Coronary artery (tissue), 2 donors: ENCODE results near the gene PLXNA2.

Experiments used
- DNase-seq: peaks from one replicate; pipeline ENCODE4 v3.0.0-alpha.2; 2017; ENCODE audit warnings: low spot score
- H3K27ac ChIP-seq, 2 donors: fragments of 200-600 bp; sonication (generic); one replicate each; pipeline ENCODE4 v1.5.1; 2016 to 2019
- H3K4me3 ChIP-seq: fragments of 200-600 bp; sonication (generic); 2 replicates; pipeline ENCODE4 v1.5.1; 2016; ENCODE audit warnings: mild to moderate bottlenecking, moderate library complexity
- CTCF ChIP-seq: fragments of 200-600 bp; sonication (generic); IDR thresholded peaks from one replicate; pipeline ENCODE4 v1.5.1; 2019; ENCODE audit warnings: antibody characterized with exemption

Gene PLXNA2

GRCh38 chr1:208169081-208169879 is 74.9 kb downstream of the PLXNA2 start:
- no peak for TF ChIP-seq CTCF
- H3K27ac ChIP-seq: no peak overlapping the region
- no peak for DNase-seq

GRCh38 chr1:208167261-208167869 is 76.8 kb downstream of the PLXNA2 start:
- Histone ChIP-seq H3K27ac (no peak overlapping the region), H3K4me3 (no peak overlapping the region)
- TF ChIP-seq CTCF: no peak
- no peak for DNase-seq

More at GRCh38 chr1:208169081-208169879, 74.9 kb downstream of the PLXNA2 start:
- no peak overlapping the region for H3K4me3 ChIP-seq

- DNase-seq: no peak
- no peak overlapping the region for H3K27ac ChIP-seq
- no peak for TF ChIP-seq CTCF
- no peak overlapping the region for H3K4me3 ChIP-seq
These were observed 77.6 kb downstream of the PLXNA2 start for GRCh38 chr1:208166340-208167138.

GRCh38 chr1:208165659-208166058 is 78.5 kb downstream of the PLXNA2 start:
- no peak for DNase-seq
- no peak overlapping the region for H3K4me3 ChIP-seq
- no peak for TF ChIP-seq CTCF
- H3K27ac ChIP-seq: no peak overlapping the region

GRCh38 chr1:208164609-208165008 is 79.6 kb downstream of the PLXNA2 start:
- H3K27ac ChIP-seq: no peak overlapping the region
- H3K4me3 ChIP-seq: no peak overlapping the region
- TF ChIP-seq CTCF: no peak
- no peak for DNase-seq

GRCh38 chr1:208163539-208163938 is 80.6 kb downstream of the PLXNA2 start:
- no peak overlapping the region for H3K27ac ChIP-seq
- no peak for TF ChIP-seq CTCF
- H3K4me3 ChIP-seq: no peak overlapping the region
- DNase-seq: no peak
